Pancreas (tissue), 10 donors: Measurements from ENCODE around the gene PTPRD. TPM values are rescaled to one million over a fixed set of nuclear protein-coding genes. Genes with fewer than 3 reads are reported as not detected.

ENCODE experiments used
- ATAC-seq, 4 donors: fragments of 200-7000 bp; cut with Tn5 transposase; one replicate each; pipeline versions ENCODE4 v1.8.0 to v1.9.1; 2020; ENCODE audit warnings: mild to moderate bottlenecking in 4 of 4, moderate library complexity in 4 of 4
- DNase-seq, 6 donors: peaks; one replicate each; pipeline ENCODE4 v3.0.0-alpha.2; 2020
- FAIRE-seq: peaks from 2 replicates; lab custom pipeline; 2012; peaks lifted over from hg19 to GRCh38; lab: Jason Lieb, UNC
- H3K27ac ChIP-seq, 4 donors: fragments of 200-600 bp; sonication (generic); 1 replicate in 3 of 4; 2 replicates in 1 of 4; pipeline versions ENCODE4 v1.5.0 to v1.8.0; 2020
- H3K27me3 ChIP-seq, 4 donors: fragments of 200-600 bp; one replicate each; pipeline ENCODE4 v1.8.0; 2021
- H3K36me3 ChIP-seq, 3 donors: fragments of 200-600 bp; sonication (generic) in 1 of 3; one replicate each; pipeline versions ENCODE4 v1.5.0 to v1.8.0; 2020 to 2021
- H3K4me1 ChIP-seq, 3 donors: fragments of 200-600 bp; one replicate each; pipeline ENCODE4 v1.8.0; 2021
- H3K4me3 ChIP-seq, 4 donors: fragments of 200-600 bp; sonication (generic) in 2 of 4; one replicate each; pipeline versions ENCODE4 v1.5.0 to v1.8.0; 2020 to 2021
- H3K9me3 ChIP-seq, 4 donors: fragments of 200-600 bp; one replicate each; pipeline ENCODE4 v1.8.0; 2021
- CTCF ChIP-seq, 4 donors: fragments of 200-600 bp; sonication (generic) in 3 of 4; IDR thresholded peaks; one replicate each; pipeline versions ENCODE4 v1.5.0 to v1.8.0; 2021; ENCODE audit warnings: antibody characterized with exemption in 4 of 4
- WGBS, 2 donors: extraction: QIAGEN DNeasy Blood & Tissue Kit; methylation state at CpG; one replicate each; pipeline ENCODE4 v1.1.7; 2013; 5-methylcytosine and 5-hydroxymethylcytosine counted together
- intact Hi-C, 3 donors: fragments of 100-400 bp; cut with DNase I; formaldehyde crosslinking; loops; one replicate each; pipeline versions ENCODE4 v1.11.1 to v1.14.2; 2022
- polyA plus RNA-seq, 2 donors: library from polyadenylated mRNA; stranded (reverse); fragments of 200-250 nt; gene quantifications; one replicate each; pipeline ENCODE4 v1.2.3, GENCODE V29; 2013
- total RNA-seq, 6 donors: library from RNA; stranded (reverse); fragmentation: NEBNext Ultra II Directional in 4 of 6; extraction: Animal tissue kit (Norgen Biotek cat#: 25700) in 4 of 6; gene quantifications; one replicate each; pipeline versions ENCODE4 v1.2.1 to v1.2.4, GENCODE V29; 2021 to 2023
- donor health status: healthy with polysubstance abuse.
- donor health status: DM: no; HTN: no; CAD: no; lungs with moderate emphysema.
- donor health status: DM: no; HTN: no; CAD: no.
- donor health status: control.
- donor health status: control.
- donor health status: Bipolar disorder and iron deficiency.
- donor health status: DM: yes; HTN: yes; CAD: no.
- donor health status: DM: no; HTN: no; CAD: no.
- donor health status: DM: no; HTN: no; CAD: no.
- donor health status: DM: yes; HTN: yes; CAD: no.

The PTPRD gene
- total and polyA plus RNA-seq, 8 donors: 2.1 to 21.7 (median 5.1) TPM

- no peaks in the 10 kb centered on the region for H3K36me3 ChIP-seq
- H3K4me3 ChIP-seq: no peak overlapping the region
- no peak for TF ChIP-seq CTCF (IDR thresholded peaks at IDR 0.05)
- H3K27me3 ChIP-seq: no peaks in the 10 kb centered on the region
- H3K9me3 ChIP-seq: no peaks in the 10 kb centered on the region
- H3K27ac ChIP-seq: no peak overlapping the region
- peaks cover 0 to 6% (median 5%) of the 10 kb centered on the region in 3 donors for H3K4me1 ChIP-seq
- FAIRE-seq (no peak), ATAC-seq (no peak), DNase-seq (no peak)
- 93 to 94% methylated on average over 4 of the region's 4 CpGs for WGBS, 2 donors
- intact Hi-C loops: no loop called here
Observed at GRCh38 chr9:8346296-8346695, 2266.5 kb downstream of the PTPRD start.

- Histone ChIP-seq H3K36me3 (no peaks in the 10 kb centered on the region), H3K4me3 (no peak overlapping the region), H3K4me1 (peaks cover 4 to 11% (median 10%) of the 10 kb centered on the region in 3 donors), H3K27ac (no peak overlapping the region), H3K9me3 (no peaks in the 10 kb centered on the region), H3K27me3 (no peaks in the 10 kb centered on the region)
- intact Hi-C loops: no loop called here
- WGBS, 2 donors: 56 to 64% methylated on average over 5 of the region's 5 CpGs
- TF ChIP-seq CTCF (IDR thresholded peaks at IDR 0.05): no peak
- DNase-seq: no peak
- no peak for FAIRE-seq
- peak in 3 of 4 donors; percentile 43 to 56 (median 48) for ATAC-seq
Observed at GRCh38 chr9:8338767-8339510, 2273.9 kb downstream of the PTPRD start.

DNA sequence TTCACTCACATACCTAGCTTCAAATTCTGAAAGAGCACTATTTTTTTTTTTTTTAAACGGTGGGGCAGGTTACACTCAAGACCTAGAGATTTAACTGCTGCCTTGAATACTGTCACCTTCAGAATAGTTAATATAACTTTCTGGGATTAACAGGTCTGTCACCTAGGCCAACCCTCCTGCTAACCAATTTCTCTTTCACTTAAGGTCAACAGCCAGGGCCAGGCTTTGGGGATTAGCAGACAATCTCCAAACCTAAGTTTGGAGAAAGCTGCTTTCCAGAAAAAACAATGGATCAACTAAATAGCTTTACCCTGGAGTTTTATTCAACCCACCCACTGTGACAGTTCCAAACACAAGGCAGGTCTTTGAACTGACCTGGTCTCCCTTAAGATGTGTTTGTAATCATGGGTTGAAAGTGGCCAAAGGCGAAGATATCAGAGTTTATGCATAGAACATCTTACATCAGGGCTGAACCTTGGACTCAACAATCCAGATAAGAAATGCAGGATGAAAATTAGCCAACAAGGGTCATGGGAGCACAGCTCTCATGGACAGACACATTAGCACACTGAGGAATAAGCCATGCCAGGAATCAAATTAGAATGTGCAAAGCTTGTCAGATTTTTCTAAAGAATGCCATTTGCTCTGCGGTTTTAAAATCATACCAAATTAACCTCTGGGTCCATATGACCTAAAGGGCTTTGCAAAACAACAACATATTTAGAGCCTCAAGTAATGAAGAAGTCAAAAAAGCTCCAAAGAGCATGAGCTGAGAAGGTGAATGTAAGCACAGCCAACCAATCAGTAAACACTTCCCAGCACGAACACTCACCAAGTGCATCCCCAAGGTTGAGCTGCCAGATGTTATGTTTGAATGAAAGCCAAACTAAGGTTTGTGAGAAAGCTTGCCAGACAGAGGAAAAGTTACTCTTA, 2274.7 kb downstream of the PTPRD start:
- 20 to 21% methylated on average over 4 of the region's 4 CpGs for WGBS, 2 donors
- Histone ChIP-seq H3K27me3 (no peaks in the 10 kb centered on the region), H3K36me3 (no peaks in the 10 kb centered on the region), H3K4me3 (no peak overlapping the region), H3K27ac (no peak overlapping the region), H3K9me3 (no peaks in the 10 kb centered on the region), H3K4me1 (peaks cover 4 to 11% (median 10%) of the 10 kb centered on the region in 3 donors)
- TF ChIP-seq CTCF (IDR thresholded peaks at IDR 0.05): no peak
- DNase-seq (peak in 2 of 6 donors; percentile 17 to 21), ATAC-seq (peak; percentile 81 to 97 (median 90)), FAIRE-seq (no peak)
- intact Hi-C loops: no loop called here

GRCh38 chr9:8332871-8333270, 2279.9 kb downstream of the PTPRD start:
- FAIRE-seq (no peak), DNase-seq (no peak), ATAC-seq (no peak)
- Histone ChIP-seq H3K9me3 (no peaks in the 10 kb centered on the region), H3K27ac (no peak overlapping the region), H3K4me1 (peaks cover 0 to 4% (median 3%) of the 10 kb centered on the region in 3 donors), H3K36me3 (no peaks in the 10 kb centered on the region), H3K27me3 (no peaks in the 10 kb centered on the region), H3K4me3 (no peak overlapping the region)
- intact Hi-C loops: no loop called here
- no peak for TF ChIP-seq CTCF (IDR thresholded peaks at IDR 0.05)
- WGBS, 2 donors: 85 to 89% methylated on average over 2 of the region's 2 CpGs
